Activated naive CD4-positive, alpha-beta T cell treated with anti-CD3 and anti-CD28 coated beads, Interleukin-2, amount 50 U/mL, for 16 hours (primary cell): ENCODE results near the gene CFH.
"Not testable (repeated sequence)": the region's sequence is repeated elsewhere in the genome, so short reads cannot be mapped to it uniquely, and the experiment has no call there.

Experiments
- DNase-seq: peaks from one replicate; pipeline ENCODE4 v3.0.0-alpha.2; 2020

CFH gene

DNA sequence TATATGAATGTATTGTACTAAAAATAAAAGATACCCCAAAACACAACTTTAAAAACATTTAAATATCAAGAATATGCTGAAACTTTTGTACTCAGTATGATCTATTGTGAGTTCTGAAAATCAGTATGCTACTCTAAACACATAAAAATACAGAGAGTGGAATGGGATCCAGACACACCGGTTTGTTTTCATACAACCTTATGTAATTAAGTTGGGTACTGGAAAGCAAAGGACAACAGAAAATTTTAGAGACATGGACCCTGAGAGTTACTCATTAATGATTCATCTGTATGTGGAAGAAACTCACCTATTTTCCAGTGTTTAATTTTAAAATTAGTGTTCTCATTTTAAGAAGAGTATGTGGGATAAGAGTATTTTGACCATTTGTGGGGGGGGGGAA lies 121.9 kb downstream of the CFH start:
- DNase-seq: no peak

DNA sequence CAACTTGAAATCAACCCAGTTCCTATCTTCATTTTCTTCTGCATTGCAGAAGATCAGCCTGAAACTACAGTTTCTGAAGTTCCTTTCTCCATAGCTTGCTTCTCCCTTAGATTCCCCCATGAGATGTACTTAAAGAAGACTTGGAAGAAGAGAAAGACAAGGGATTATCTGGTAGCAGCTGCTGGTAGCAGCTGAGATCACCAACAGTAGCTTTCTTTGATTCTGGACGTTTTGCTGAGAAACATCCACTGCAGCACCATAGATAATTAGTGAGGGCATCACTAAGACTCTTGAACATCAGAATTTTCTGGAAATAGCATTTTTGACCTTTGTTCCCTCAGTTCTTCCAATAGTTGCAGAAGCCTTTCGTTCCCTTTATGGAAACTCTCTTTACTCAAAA lies 122.3 kb downstream of the CFH start:
- DNase-seq: no peak

DNA sequence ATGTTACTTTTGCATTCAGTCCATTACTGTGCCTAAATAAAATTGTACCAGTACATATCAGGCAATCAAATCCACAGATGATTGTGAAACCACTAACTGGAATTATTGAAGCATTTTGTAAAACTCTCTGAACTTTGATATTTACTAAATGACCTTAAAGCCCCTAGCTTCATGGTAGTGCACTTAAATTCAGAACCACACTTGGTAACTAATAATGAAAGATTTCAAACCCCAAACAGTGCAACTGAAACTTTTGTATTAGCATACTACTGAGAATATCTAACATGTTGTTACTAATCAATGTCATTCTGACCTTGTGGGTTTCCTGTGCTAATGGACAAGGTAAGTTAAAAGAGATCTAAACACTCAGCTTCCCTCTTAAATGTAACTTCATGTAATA lies 122.8 kb downstream of the CFH start, which contains the start of gene CFHR3:
Gene CFHR3 (plus strand): TSS at position 238 of the 400 bp plus-strand sequence. CDS start 47 bp downstream, at position 285.
- DNase-seq: no peak

DNA sequence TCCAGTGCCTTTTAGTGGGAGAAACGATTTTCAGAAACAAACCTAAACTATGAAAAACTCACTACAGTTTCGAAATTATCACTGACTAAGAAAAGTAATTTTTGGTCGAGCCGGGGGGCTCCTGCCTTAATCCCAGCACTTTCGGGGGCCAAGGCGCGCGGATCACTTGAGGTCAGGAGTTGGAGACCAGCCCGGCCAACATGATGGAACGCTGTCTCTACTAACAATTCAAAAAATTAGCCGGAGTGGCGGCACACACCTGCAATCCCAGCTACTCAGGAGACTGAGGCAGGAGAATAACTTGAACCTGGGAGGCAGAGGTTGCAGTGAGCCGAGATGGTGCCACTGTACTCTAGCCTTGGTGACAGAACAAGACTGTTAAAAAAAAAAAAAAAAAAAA lies 125.8 kb downstream of the CFH start:
- no peak for DNase-seq

DNA sequence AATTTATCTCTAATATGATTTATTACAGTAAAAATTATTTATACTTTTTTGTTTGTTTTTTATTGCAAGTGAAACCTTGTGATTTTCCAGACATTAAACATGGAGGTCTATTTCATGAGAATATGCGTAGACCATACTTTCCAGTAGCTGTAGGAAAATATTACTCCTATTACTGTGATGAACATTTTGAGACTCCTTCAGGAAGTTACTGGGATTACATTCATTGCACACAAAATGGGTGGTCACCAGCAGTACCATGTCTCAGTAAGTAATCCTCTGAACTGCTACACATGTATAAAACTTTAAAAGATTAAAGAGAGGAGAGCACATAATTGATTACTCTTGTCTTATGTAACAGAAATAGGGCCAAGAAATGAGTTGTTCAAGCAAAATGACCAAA lies 127.2 kb downstream of the CFH start:
- no peak for DNase-seq

DNA sequence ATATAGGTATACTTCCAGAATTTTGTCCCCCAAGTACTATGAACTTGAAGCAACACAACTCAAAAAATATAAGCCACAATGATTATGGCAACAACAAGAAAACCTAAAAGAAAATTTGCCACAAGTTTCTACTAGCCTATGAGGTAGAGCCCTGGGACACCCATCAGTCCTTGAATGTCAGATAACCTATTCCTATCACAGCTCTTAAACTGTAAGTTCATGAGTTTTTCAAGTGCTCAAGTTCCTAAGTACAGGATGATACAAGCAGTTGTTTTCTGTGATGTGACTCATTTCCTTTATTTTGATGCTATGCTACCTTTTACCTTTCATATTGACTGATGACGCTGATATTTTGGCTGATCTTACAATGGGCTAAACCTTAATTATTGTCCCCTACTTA lies 139.4 kb downstream of the CFH start:
- DNase-seq: not testable (repeated sequence)

DNA sequence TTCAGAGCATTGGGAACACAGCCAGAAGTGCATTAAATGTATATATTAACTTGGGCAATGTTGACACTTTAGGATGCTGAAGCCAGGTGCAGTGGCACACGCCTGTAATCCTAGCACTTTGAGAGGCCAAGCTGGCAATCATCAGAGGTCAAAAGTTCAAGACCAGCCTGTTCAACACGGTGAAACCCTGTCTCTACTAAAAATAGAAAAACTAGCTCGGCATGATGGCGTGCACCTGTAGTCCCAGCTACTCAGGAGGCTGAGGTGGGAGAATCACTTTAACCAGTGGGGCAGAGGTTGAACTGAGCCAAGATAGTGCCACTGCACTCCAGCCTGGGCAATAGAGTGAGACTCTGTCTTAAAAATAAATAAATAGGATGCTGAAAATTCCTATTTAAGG lies 142.3 kb downstream of the CFH start:
- not testable (repeated sequence) for DNase-seq
